HCT116 (cell line): ENCODE data around the gene FMN1. TPM values are rescaled to one million over a fixed set of nuclear protein-coding genes. Genes with fewer than 3 reads are reported as not detected.

ENCODE experiments used
- ATAC-seq: fragments of 200-7000 bp; cut with Tn5 transposase; 2 replicates; pipeline ENCODE4 v1.9.1; 2020; ENCODE audit warnings: mild to moderate bottlenecking, moderate library complexity
- BruUV-seq: library from RNA; stranded (reverse); fragments of 400-500 nt; replicated peaks from 2 replicates; lab custom pipeline; 2021; lab: Mats Ljungman, UMichigan
- CTCF ChIA-PET: fragments of 300-600 bp; sonication (Branson Sonifier 250); formaldehyde crosslinking; loops from one replicate; lab custom pipeline; 2021; ENCODE audit warnings: antibody characterized with exemption; lab: Charles Lee
- POLR2A ChIA-PET: fragments of 300-600, 350-600 bp; sonication (Branson Sonifier 250); formaldehyde crosslinking; loops from one replicate; lab custom pipeline; 2021; ENCODE audit warnings: antibody characterized with exemption; lab: Charles Lee
- RAD21 ChIA-PET, 2 experiments: fragments of 300-600 bp; sonication (Branson Sonifier 250); formaldehyde crosslinking; loops; one replicate each; lab custom pipeline; 2023; ENCODE audit warnings: low total read pairs in 2 of 2; ENCODE audit not compliant: uncharacterized antibody in 2 of 2, unreplicated experiment in 2 of 2, low non-redundant PET in 1 of 2; lab: Charles Lee
- DNase-seq: peaks from one replicate; pipeline ENCODE4 v3.0.0-alpha.2; 2010; ENCODE audit warnings: low read depth, low spot score
- H2AFZ ChIP-seq: fragments of 200-600 bp; shearing (Covaris generic), sonication (generic); 2 replicates; pipeline ENCODE4 v1.6.1; 2017; ENCODE audit warnings: low read depth, mixed run types, mixed read lengths, antibody characterized with exemption, low read length; ENCODE audit not compliant: poor library complexity, severe bottlenecking
- H3K27ac ChIP-seq: 2 replicates; pipeline ENCODE4 v1.5.1; 2012; ENCODE audit warnings: low read depth, low read length
- H3K27me3 ChIP-seq: fragments of 200-600 bp; sonication (generic); 2 replicates; pipeline ENCODE4 v1.6.1; 2016; ENCODE audit warnings: mixed run types, low read length, mixed read lengths; ENCODE audit not compliant: insufficient read depth
- H3K36me3 ChIP-seq, 2 experiments: fragments of 200-500 bp in 1 of 2; fragments of 200-600 bp in 1 of 2; sonication (Bioruptor generic) in 1 of 2; sonication (generic) in 1 of 2; 2 replicates each; pipeline versions ENCODE4 v1.5.1 to v1.6.1; 2014 to 2016; ENCODE audit warnings: low read length in 2 of 2, inconsistent platforms in 1 of 2, mixed read lengths in 1 of 2, mixed run types in 1 of 2; ENCODE audit not compliant: insufficient read depth in 2 of 2, control insufficient read depth in 1 of 2
- H3K4me1 ChIP-seq, 2 experiments: fragments of 200-600 bp in 1 of 2; sonication (generic) in 1 of 2; 2 replicates each; pipeline versions ENCODE4 v1.5.1 to v1.6.1; 2012 to 2017; ENCODE audit warnings: low read length in 2 of 2, inconsistent platforms in 1 of 2, mild to moderate bottlenecking in 1 of 2, mixed read lengths in 1 of 2, mixed run types in 1 of 2, moderate library complexity in 1 of 2; ENCODE audit not compliant: insufficient read depth in 2 of 2, control insufficient read depth in 1 of 2
- H3K4me2 ChIP-seq: fragments of 200-600 bp; sonication (generic); 2 replicates; pipeline ENCODE4 v1.6.1; 2017; ENCODE audit warnings: mixed run types, low read length, mixed read lengths
- H3K4me3 ChIP-seq, 2 experiments: fragments of 200-600 bp in 1 of 2; sonication (generic) in 1 of 2; replicated peaks in 1 of 2; 2 replicates each; pipeline ENCODE4 v1.5.1; 2011 to 2016; ENCODE audit warnings: low read length in 2 of 2, control low read depth in 1 of 2, low read depth in 1 of 2, mild to moderate bottlenecking in 1 of 2, mixed read lengths in 1 of 2, mixed run types in 1 of 2
- H3K79me2 ChIP-seq: fragments of 200-600 bp; sonication (generic); 2 replicates; pipeline ENCODE4 v1.6.1; 2017; ENCODE audit warnings: mild to moderate bottlenecking, mixed run types, low read length, moderate library complexity, mixed read lengths; ENCODE audit not compliant: insufficient read depth
- H3K9ac ChIP-seq: fragments of 200-600 bp; sonication (generic); 2 replicates; pipeline ENCODE4 v1.6.1; 2016; ENCODE audit warnings: low read length, mixed read lengths
- H3K9me2 ChIP-seq: fragments of 200-600 bp; sonication (generic), shearing (Covaris generic); 2 replicates; pipeline ENCODE4 v1.6.1; 2017; ENCODE audit warnings: mixed run types, mild to moderate bottlenecking, moderate library complexity; ENCODE audit not compliant: insufficient read depth
- H3K9me3 ChIP-seq, 2 experiments: fragments of 200-500 bp in 1 of 2; fragments of 200-600 bp in 1 of 2; sonication (Bioruptor generic) in 1 of 2; sonication (generic) in 1 of 2; 2 replicates each; pipeline ENCODE4 v1.6.1; 2014 to 2017; ENCODE audit warnings: low read length in 2 of 2, mixed read lengths in 2 of 2, inconsistent platforms in 1 of 2, low read depth in 1 of 2, mild to moderate bottlenecking in 1 of 2, mixed run types in 1 of 2, moderate library complexity in 1 of 2; ENCODE audit not compliant: control insufficient read depth in 1 of 2, insufficient read depth in 1 of 2
- H4K20me1 ChIP-seq: fragments of 200-600 bp; sonication (generic), shearing (Covaris generic); 2 replicates; pipeline ENCODE4 v1.6.1; 2017; ENCODE audit warnings: mixed run types, mild to moderate bottlenecking, moderate library complexity; ENCODE audit not compliant: insufficient read depth
- CBX3 ChIP-seq: IDR thresholded peaks from 2 replicates; pipeline ENCODE4 v1.6.1; 2012; ENCODE audit warnings: low read depth
- CEBPB ChIP-seq: IDR thresholded peaks from 2 replicates; pipeline ENCODE4 v1.6.1; 2012; ENCODE audit warnings: low read depth
- EGR1 ChIP-seq: IDR thresholded peaks from 2 replicates; pipeline ENCODE4 v1.6.1; 2012; ENCODE audit warnings: low read depth
- EZH2phosphoT487 ChIP-seq: fragments of 200-600 bp; IDR thresholded peaks from 2 replicates; pipeline ENCODE4 v1.6.1; 2018; ENCODE audit warnings: antibody characterized with exemption, borderline replicate concordance
- JUND ChIP-seq: IDR thresholded peaks from 2 replicates; pipeline ENCODE4 v1.6.1; 2012
- MAX ChIP-seq: IDR thresholded peaks from 2 replicates; pipeline ENCODE4 v1.6.1; 2012
- POLR2A ChIP-seq: IDR thresholded peaks from 2 replicates; pipeline ENCODE4 v1.7.0; 2011; ENCODE audit warnings: borderline replicate concordance; ENCODE audit not compliant: insufficient read depth, insufficient read length; ENCODE audit errors: extremely low read depth
- RAD21 ChIP-seq: IDR thresholded peaks from 2 replicates; pipeline ENCODE4 v1.6.1; 2012; ENCODE audit warnings: low read depth, mild to moderate bottlenecking
- REST ChIP-seq: IDR thresholded peaks from 2 replicates; pipeline ENCODE4 v1.6.1; 2012; ENCODE audit warnings: low read depth
- SIN3A ChIP-seq: IDR thresholded peaks from 2 replicates; pipeline ENCODE4 v1.6.1; 2012; ENCODE audit warnings: low read depth
- SP1 ChIP-seq: IDR thresholded peaks from 2 replicates; pipeline ENCODE4 v1.6.1; 2012; ENCODE audit warnings: low read depth
- SRF ChIP-seq: IDR thresholded peaks from 2 replicates; pipeline ENCODE4 v1.6.1; 2012; ENCODE audit warnings: low read depth
- YY1 ChIP-seq: IDR thresholded peaks from 2 replicates; pipeline ENCODE4 v1.6.1; 2011; ENCODE audit warnings: low read length, low read depth, moderate library complexity, mild to moderate bottlenecking; ENCODE audit not compliant: insufficient replicate concordance; ENCODE audit errors: extremely low read depth
- ZFX ChIP-seq: fragments of 450-650 bp; IDR thresholded peaks from 2 replicates; pipeline ENCODE4 v1.6.1; 2017
- intact Hi-C: fragments of 100-400 bp; cut with micrococcal nuclease; formaldehyde crosslinking; loops from 2 replicates; pipeline ENCODE4 v1.10.0; 2022
- total RNA-seq: library from RNA; stranded (reverse); gene quantifications from one replicate; pipeline ENCODE4 v1.2.1, GENCODE V29; 2021; ENCODE audit not compliant: unreplicated experiment
- TF ChIP-seq, protein P1 (sequence below): IDR thresholded peaks from 2 replicates; pipeline ENCODE4 v1.6.1; 2012

Gene FMN1
- total RNA-seq, 1 experiment from 2014 or later = 0.39 TPM

GRCh38 chr15:32873284-32874114, 321.0 kb downstream of the FMN1 start:
- no TSS peak for BruUV-seq
- Histone ChIP-seq H4K20me1 (no peaks in the 10 kb centered on the region), H3K4me2 (no peak overlapping the region), H3K9me3 (no peaks in the 10 kb centered on the region), H3K9ac (no peak overlapping the region), H3K4me1 (peaks cover 12 to 41% of the 10 kb centered on the region in 2 experiments), H3K9me2 (no peaks in the 10 kb centered on the region), H3K79me2 (no peaks in the 10 kb centered on the region), H3K27ac (no peak overlapping the region)
- intact Hi-C loops = loop anchor here (10.0 kb wide), 1 partner anchor 411 kb away; no protein-coding TSS in a partner anchor
- TF ChIP-seq SIN3A (no peak), JUND (no peak), MAX (no peak), RAD21 (no peak), CBX3 (no peak), POLR2A (no peak), REST (no peak), CEBPB (no peak), EGR1 (no peak), SP1 (no peak), EZH2phosphoT487 (no peak), SRF (no peak), ZFX (no peak), YY1 (no peak)
- TF ChIP-seq, protein P1, sequence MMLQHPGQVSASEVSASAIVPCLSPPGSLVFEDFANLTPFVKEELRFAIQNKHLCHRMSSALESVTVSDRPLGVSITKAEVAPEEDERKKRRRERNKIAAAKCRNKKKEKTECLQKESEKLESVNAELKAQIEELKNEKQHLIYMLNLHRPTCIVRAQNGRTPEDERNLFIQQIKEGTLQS = no peak
- TF ChIP-seq, all 23 proteins: peak for 0
- ATAC-seq = no peak
- ChIA-PET CTCF (no interaction called here), RAD21 (no interaction called here), POLR2A (interaction anchor here (0.7 kb wide), 1 partner anchor 10 kb away, joined by 3 read pairs; no protein-coding TSS in a partner anchor)
- Histone ChIP-seq H2AFZ (no peak overlapping the region), H3K27me3 (no peaks in the 10 kb centered on the region), H3K36me3 (no peaks in the 10 kb centered on the region), H3K4me3 (no peak overlapping the region)
- no peak for DNase-seq
